HUES64 (cell line): ENCODE data around the gene EMC10.
"Not testable (repeated sequence)": the region's sequence is repeated elsewhere in the genome, so short reads cannot be mapped to it uniquely, and the experiment has no call there.

ENCODE experiments used
- H3K27ac ChIP-seq: 2 replicates; pipeline ENCODE4 v1.7.0; 2013; ENCODE audit warnings: low read depth, low read length, inconsistent platforms
- H3K27me3 ChIP-seq: 2 replicates; pipeline ENCODE4 v1.6.1; 2013; ENCODE audit warnings: mild to moderate bottlenecking, low read length; ENCODE audit not compliant: insufficient read depth
- H3K36me3 ChIP-seq: 2 replicates; pipeline ENCODE4 v1.6.1; 2013; ENCODE audit warnings: mild to moderate bottlenecking, low read length; ENCODE audit not compliant: insufficient read depth
- H3K4me1 ChIP-seq: 2 replicates; pipeline ENCODE4 v1.6.1; 2013; ENCODE audit warnings: mild to moderate bottlenecking, low read length, moderate library complexity; ENCODE audit not compliant: insufficient read depth
- H3K4me3 ChIP-seq: 2 replicates; pipeline ENCODE4 v1.5.1; 2013; ENCODE audit warnings: mild to moderate bottlenecking, low read length, moderate library complexity
- H3K9ac ChIP-seq: 2 replicates; pipeline ENCODE4 v1.6.1; 2013; ENCODE audit warnings: mild to moderate bottlenecking, low read depth, low read length
- H3K9me3 ChIP-seq: 2 replicates; pipeline ENCODE4 v1.6.1; 2013; ENCODE audit warnings: low read depth, low read length; ENCODE audit not compliant: insufficient read depth
- WGBS: fragments of 150-250, 120-280 bp; methylation state at CpG from one replicate; pipeline ENCODE4 v1.1.7; 2013; ENCODE audit warnings: missing lambda C conversion rate; 5-methylcytosine and 5-hydroxymethylcytosine counted together

EMC10 gene

GRCh38 chr19:50518091-50519005 is 42.0 kb downstream of the EMC10 start:
- Histone ChIP-seq H3K9me3 (0 out of 2 replicates have a peak, but pooled peaks cover 6% of the 10 kb centered on the region), H3K4me1 (no peaks in the 10 kb centered on the region), H3K27ac (no peak overlapping the region), H3K4me3 (no peak overlapping the region), H3K27me3 (no peaks in the 10 kb centered on the region; the same call in 1 of the 2 replicates), H3K9ac (no peak overlapping the region), H3K36me3 (no peaks in the 10 kb centered on the region)
- WGBS = 93% methylated on average over 87 of the region's 87 CpGs

- no peak overlapping the region for H3K4me3 ChIP-seq
- WGBS = 95% methylated on average over 40 of the region's 40 CpGs
- no peaks in the 10 kb centered on the region for H3K36me3 ChIP-seq
- H3K9ac ChIP-seq = no peak overlapping the region
- H3K27ac ChIP-seq = no peak overlapping the region
- H3K4me1 ChIP-seq = no peaks in the 10 kb centered on the region
- H3K27me3 ChIP-seq = no peaks in the 10 kb centered on the region
- 0 out of 2 replicates have a peak, but pooled peaks cover 6% of the 10 kb centered on the region for H3K9me3 ChIP-seq
Measured at GRCh38 chr19:50519006-50519575, 42.8 kb downstream of the EMC10 start.

GRCh38 chr19:50520822-50521465 is 44.6 kb downstream of the EMC10 start:
- H3K36me3 ChIP-seq = no peaks in the 10 kb centered on the region
- H3K27ac ChIP-seq = no peak overlapping the region
- no peak overlapping the region for H3K4me3 ChIP-seq
- H3K9me3 ChIP-seq = 0 out of 2 replicates have a peak, but pooled peaks cover 6% of the 10 kb centered on the region
- H3K27me3 ChIP-seq = no peaks in the 10 kb centered on the region
- no peaks in the 10 kb centered on the region for H3K4me1 ChIP-seq
- 93% methylated on average over 14 of the region's 17 CpGs for WGBS
- no peak overlapping the region for H3K9ac ChIP-seq

DNA sequence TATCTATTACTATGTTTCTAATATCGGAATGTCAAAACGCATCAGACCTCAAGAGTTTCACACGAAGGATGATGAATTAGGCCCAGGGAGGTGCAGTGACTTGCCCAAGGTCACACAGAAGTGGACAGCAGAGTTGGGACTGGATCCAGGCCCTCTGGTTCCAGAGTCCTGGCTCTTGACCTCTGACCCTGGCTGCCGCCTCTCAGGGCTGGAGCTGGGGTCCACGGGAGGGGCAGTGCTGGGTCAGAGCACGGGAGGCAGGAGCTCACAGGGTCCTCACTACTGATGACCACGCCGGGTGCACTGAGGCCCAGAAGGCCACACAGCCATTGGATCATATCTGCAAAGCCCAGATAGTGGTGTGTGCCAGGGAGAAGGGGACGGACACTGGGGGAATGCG is 46.6 kb downstream of the EMC10 start:
- H3K4me3 ChIP-seq = no peak overlapping the region

DNA sequence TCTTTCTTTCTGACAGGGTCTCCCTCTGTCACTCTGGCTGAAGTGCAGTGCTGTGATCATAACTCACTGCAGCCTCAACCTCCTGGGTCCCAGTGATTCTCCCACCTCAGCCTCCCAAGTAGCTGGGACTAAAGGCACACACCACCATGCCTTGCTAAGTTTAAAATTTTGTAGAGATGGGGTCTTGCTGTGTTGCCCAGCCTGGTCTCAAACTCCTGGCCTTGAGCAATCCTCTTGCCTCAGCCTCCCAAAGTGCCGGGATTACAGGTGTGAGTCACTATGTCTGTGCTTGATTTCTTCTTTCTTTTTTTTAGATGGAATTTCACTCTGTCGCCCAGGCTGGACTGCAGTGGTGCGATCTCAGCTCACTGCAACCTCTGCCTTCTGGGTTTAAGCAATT is 51.7 kb downstream of the EMC10 start:
- WGBS = 91% methylated on average over 3 of the region's 3 CpGs

More for the DNA sequence above, 46.6 kb downstream of the EMC10 start:
- 91% methylated on average over 10 of the region's 10 CpGs for WGBS
- Histone ChIP-seq H3K9ac (no peak overlapping the region), H3K27ac (no peak overlapping the region), H3K4me1 (no peaks in the 10 kb centered on the region), H3K9me3 (peaks cover 8% of the 10 kb centered on the region; the same call in 1 of the 2 replicates), H3K27me3 (no peaks in the 10 kb centered on the region), H3K36me3 (no peaks in the 10 kb centered on the region)

DNA sequence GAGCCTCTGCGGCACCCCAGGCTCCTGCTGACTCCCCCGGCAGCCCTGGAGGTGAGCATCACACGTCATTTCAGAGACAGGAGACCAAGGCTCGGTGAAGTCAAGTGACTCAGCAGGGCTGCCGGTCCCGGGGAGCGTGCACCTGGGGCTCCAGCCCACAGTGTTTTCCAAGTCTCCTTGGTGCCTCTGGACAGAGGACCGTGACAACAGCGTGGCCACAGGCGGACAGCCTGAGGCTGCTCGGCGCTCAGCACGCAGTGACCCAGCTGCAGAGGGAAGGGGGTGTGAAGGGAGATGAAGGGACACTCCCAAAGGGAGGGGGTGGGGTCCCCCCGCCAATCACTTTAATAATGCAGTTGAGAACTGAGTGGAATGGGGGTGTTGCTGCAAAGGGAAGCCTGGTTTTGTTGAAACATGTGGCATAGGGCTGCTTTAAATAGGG is 54.9 kb downstream of the EMC10 start:
- H3K9ac ChIP-seq = no peak overlapping the region
- 73% methylated on average over 14 of the region's 14 CpGs for WGBS

More for the DNA sequence above, 51.7 kb downstream of the EMC10 start:
- H3K4me3 ChIP-seq, H3K27ac ChIP-seq, H3K27me3 ChIP-seq, H3K36me3 ChIP-seq, H3K9ac ChIP-seq, H3K4me1 ChIP-seq: not testable (repeated sequence)
- H3K9me3 ChIP-seq = peaks cover 22% of the 10 kb centered on the region

GRCh38 chr19:50532952-50533351 is 56.6 kb downstream of the EMC10 start:
- Histone ChIP-seq H3K36me3 (no peaks in the 10 kb centered on the region), H3K9ac (no peak overlapping the region), H3K27me3 (no peaks in the 10 kb centered on the region), H3K9me3 (peaks cover 39% of the 10 kb centered on the region), H3K4me1 (no peaks in the 10 kb centered on the region), H3K4me3 (no peak overlapping the region), H3K27ac (no peak overlapping the region)
- WGBS = 82% methylated on average over 3 of the region's 4 CpGs

More for the DNA sequence above, 54.9 kb downstream of the EMC10 start:
- Histone ChIP-seq H3K4me3 (no peak overlapping the region), H3K27ac (no peak overlapping the region), H3K36me3 (no peaks in the 10 kb centered on the region), H3K9me3 (peaks cover 42% of the 10 kb centered on the region), H3K27me3 (no peaks in the 10 kb centered on the region), H3K4me1 (no peaks in the 10 kb centered on the region)

GRCh38 chr19:50534478-50534877 is 58.2 kb downstream of the EMC10 start:
- Histone ChIP-seq H3K27ac (no peak overlapping the region), H3K4me3 (no peak overlapping the region), H3K4me1 (no peaks in the 10 kb centered on the region), H3K9me3 (peaks cover 39% of the 10 kb centered on the region), H3K9ac (no peak overlapping the region), H3K27me3 (no peaks in the 10 kb centered on the region), H3K36me3 (no peaks in the 10 kb centered on the region)
- 94% methylated on average over 3 of the region's 3 CpGs for WGBS

DNA sequence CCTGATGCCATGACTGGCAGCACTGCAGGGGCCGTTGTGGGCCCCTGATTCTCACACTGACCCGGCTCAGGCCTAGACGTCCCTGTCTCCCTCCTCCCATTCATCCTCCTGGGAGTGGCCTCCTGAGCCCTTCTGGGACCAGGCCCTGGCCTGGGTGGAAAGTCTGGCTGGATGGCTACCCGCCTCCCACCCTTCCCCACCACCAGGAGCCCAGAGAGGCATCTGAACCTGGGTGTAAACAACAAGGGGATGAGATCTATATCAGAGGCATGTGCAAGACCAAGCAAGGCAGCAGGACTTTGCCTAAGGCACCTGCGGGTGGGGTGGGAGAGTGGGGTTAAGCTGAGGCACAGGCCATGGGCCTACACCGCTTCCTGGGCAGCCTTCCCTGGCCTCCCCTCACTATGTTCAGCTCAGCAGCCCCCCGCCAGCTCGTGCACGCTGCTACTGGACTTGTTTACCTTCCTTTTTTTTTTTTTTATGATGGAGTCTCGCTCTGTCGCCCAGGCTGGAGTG is 59.4 kb downstream of the EMC10 start:
- Histone ChIP-seq H3K4me3 (no peak overlapping the region), H3K9ac (no peak overlapping the region), H3K9me3 (peaks cover 36% of the 10 kb centered on the region), H3K27me3 (no peaks in the 10 kb centered on the region), H3K27ac (no peak overlapping the region), H3K4me1 (no peaks in the 10 kb centered on the region), H3K36me3 (no peaks in the 10 kb centered on the region)
- WGBS = 82% methylated on average over 10 of the region's 11 CpGs

DNA sequence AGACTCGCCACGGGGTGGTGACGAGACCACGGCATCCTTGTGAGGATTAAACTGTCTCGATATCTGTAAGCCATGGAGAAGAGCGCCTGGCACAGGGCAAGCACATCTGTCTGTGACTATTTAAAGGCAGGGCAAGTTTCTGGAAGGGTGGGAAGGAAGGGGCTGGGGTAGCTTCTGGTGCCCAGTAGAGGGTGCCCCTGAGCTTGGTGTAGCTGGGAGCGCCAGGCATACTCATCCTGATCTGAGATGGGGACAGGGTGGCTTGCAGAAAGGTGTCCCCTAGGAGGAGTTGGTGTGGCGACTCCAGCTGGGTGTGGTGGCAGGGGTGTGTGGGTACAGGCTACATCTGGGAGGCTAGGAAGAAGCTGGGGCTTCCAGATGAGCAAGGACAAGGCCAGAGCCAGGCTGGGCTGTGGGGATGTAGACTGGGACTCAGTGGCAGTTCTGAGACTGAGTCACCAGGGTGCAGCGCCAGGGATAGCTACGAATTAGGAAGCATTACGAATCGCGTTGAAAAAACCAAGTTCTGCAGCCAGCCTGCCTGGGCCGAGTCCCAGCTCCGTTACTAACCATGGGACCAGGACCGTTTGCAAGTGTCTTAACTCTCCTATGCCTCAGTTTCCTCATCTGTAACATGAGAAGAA is 60.5 kb downstream of the EMC10 start:
- no peaks in the 10 kb centered on the region for H3K27me3 ChIP-seq
- H3K4me3 ChIP-seq = no peak overlapping the region
- no peak overlapping the region for H3K27ac ChIP-seq
- no peaks in the 10 kb centered on the region for H3K4me1 ChIP-seq
- no peak overlapping the region for H3K9ac ChIP-seq
- WGBS = 89% methylated on average over 16 of the region's 16 CpGs
- H3K36me3 ChIP-seq = no peaks in the 10 kb centered on the region
- peaks cover 31% of the 10 kb centered on the region for H3K9me3 ChIP-seq
